ENCODE data around the gene KDM4E. TPM values are rescaled to one million over a fixed set of nuclear protein-coding genes. Genes with fewer than 3 reads are reported as not detected.
"Not testable (repeated sequence)": the region's sequence is repeated elsewhere in the genome, so short reads cannot be mapped to it uniquely, and the experiment has no call there.

Gene KDM4E
- total RNA-seq, 1 donor from 2014 or later, result not detected

GRCh38 chr11:95014184-95014821 lies 10.8 kb upstream of the KDM4E start:
- Mint-ChIP-seq H3K4me3 (no peak overlapping the region), H3K4me1 (peaks cover 5% of the 10 kb centered on the region), H3K27ac (ENCODE audit: unreplicated experiment) (no peak overlapping the region), H3K27me3 (ENCODE audit: low read depth) (no peaks in the 10 kb centered on the region), H3K9me3 (no peaks in the 10 kb centered on the region), H3K36me3 (ENCODE audit: low read depth) (no peaks in the 10 kb centered on the region)
- DNase-seq (ENCODE audit: low read depth, low spot score), result no peak
- TF ChIP-seq CTCF (conservative IDR thresholded peaks at IDR 0.05), result no peak

GRCh38 chr11:95016139-95016538 lies 8.9 kb upstream of the KDM4E start:
- no peaks in the 10 kb centered on the region for H3K36me3 Mint-ChIP-seq (ENCODE audit: low read depth)
- TF ChIP-seq CTCF (conservative IDR thresholded peaks at IDR 0.05), result no peak
- DNase-seq (ENCODE audit: low read depth, low spot score), result no peak
- no peak overlapping the region for H3K27ac Mint-ChIP-seq (ENCODE audit: unreplicated experiment)
- H3K4me1 Mint-ChIP-seq, result peaks cover 5% of the 10 kb centered on the region
- no peaks in the 10 kb centered on the region for H3K9me3 Mint-ChIP-seq
- no peaks in the 10 kb centered on the region for H3K27me3 Mint-ChIP-seq (ENCODE audit: low read depth)
- H3K4me3 Mint-ChIP-seq, result no peak overlapping the region

- not testable (repeated sequence) for H3K27ac Mint-ChIP-seq (ENCODE audit: unreplicated experiment); H3K36me3 Mint-ChIP-seq (ENCODE audit: low read depth); H3K9me3 Mint-ChIP-seq; H3K4me3 Mint-ChIP-seq; DNase-seq (ENCODE audit: low read depth, low spot score); H3K4me1 Mint-ChIP-seq; H3K27me3 Mint-ChIP-seq (ENCODE audit: low read depth)
Observed at GRCh38 chr11:95021468-95021867, 3.6 kb upstream of the KDM4E start.

- not testable (repeated sequence) for H3K27me3 Mint-ChIP-seq (ENCODE audit: low read depth); H3K4me3 Mint-ChIP-seq; H3K27ac Mint-ChIP-seq (ENCODE audit: unreplicated experiment); H3K9me3 Mint-ChIP-seq; H3K36me3 Mint-ChIP-seq (ENCODE audit: low read depth); DNase-seq (ENCODE audit: low read depth, low spot score); H3K4me1 Mint-ChIP-seq
Observed at GRCh38 chr11:95025594-95025993, 536 bp downstream of the KDM4E start.

- no peak for DNase-seq (ENCODE audit: low read depth, low spot score)
- Mint-ChIP-seq H3K36me3 (ENCODE audit: low read depth) (no peaks in the 10 kb centered on the region), H3K27me3 (ENCODE audit: low read depth) (no peaks in the 10 kb centered on the region), H3K4me3 (no peak overlapping the region), H3K27ac (ENCODE audit: unreplicated experiment) (no peak overlapping the region), H3K9me3 (peaks cover 4% of the 10 kb centered on the region), H3K4me1 (no peaks in the 10 kb centered on the region)
- no peak for TF ChIP-seq CTCF (conservative IDR thresholded peaks at IDR 0.05)
Observed at GRCh38 chr11:95028357-95028756, 3.3 kb downstream of the KDM4E start.

GRCh38 chr11:95033051-95033450 lies 8.0 kb downstream of the KDM4E start:
- no peak overlapping the region for H3K4me3 Mint-ChIP-seq
- no peak for TF ChIP-seq CTCF (conservative IDR thresholded peaks at IDR 0.05)
- H3K4me1 Mint-ChIP-seq, result no peaks in the 10 kb centered on the region
- H3K36me3 Mint-ChIP-seq (ENCODE audit: low read depth), result no peaks in the 10 kb centered on the region
- DNase-seq (ENCODE audit: low read depth, low spot score), result no peak
- no peaks in the 10 kb centered on the region for H3K9me3 Mint-ChIP-seq
- no peaks in the 10 kb centered on the region for H3K27me3 Mint-ChIP-seq (ENCODE audit: low read depth)
- no peak overlapping the region for H3K27ac Mint-ChIP-seq (ENCODE audit: unreplicated experiment)
